Osteoblast (primary cell): ENCODE data around the gene ATXN7. TPM values are rescaled to one million over a fixed set of nuclear protein-coding genes. Genes with fewer than 3 reads are reported as not detected.

Source experiments
- DNase-seq: peaks from one replicate; pipeline ENCODE4 v3.0.0; 2011; ENCODE audit warnings: low spot score, mixed read lengths; ENCODE audit not compliant: insufficient read length; ENCODE audit errors: missing footprints
- H2AFZ ChIP-seq: 2 replicates; pipeline ENCODE4 v1.6.0; 2011; ENCODE audit warnings: mild to moderate bottlenecking, low read length
- H3K27ac ChIP-seq: 2 replicates; pipeline ENCODE4 v1.5.1; 2011; ENCODE audit warnings: mild to moderate bottlenecking, low read depth, low read length, moderate library complexity
- H3K27me3 ChIP-seq: 2 replicates; pipeline ENCODE4 v1.6.0; 2012; ENCODE audit warnings: mild to moderate bottlenecking, control low read depth, inconsistent platforms, low read length, moderate library complexity; ENCODE audit not compliant: insufficient read depth
- H3K36me3 ChIP-seq: 2 replicates; pipeline ENCODE4 v1.5.1; 2011; ENCODE audit warnings: mild to moderate bottlenecking, low read length, control low read depth, moderate library complexity; ENCODE audit not compliant: insufficient read depth
- H3K4me1 ChIP-seq: 2 replicates; pipeline ENCODE4 v1.5.1; 2011; ENCODE audit warnings: mild to moderate bottlenecking, low read length, control low read depth, moderate library complexity; ENCODE audit not compliant: insufficient read depth
- H3K4me2 ChIP-seq: 2 replicates; pipeline ENCODE4 v1.6.0; 2011; ENCODE audit warnings: mild to moderate bottlenecking, low read length; ENCODE audit not compliant: insufficient read depth
- H3K4me3 ChIP-seq: fragments of 200-600 bp; sonication (generic); 3 replicates; pipeline ENCODE4 v1.5.1; 2012; ENCODE audit warnings: mild to moderate bottlenecking, low read length, inconsistent platforms; ENCODE audit not compliant: insufficient read depth
- H3K79me2 ChIP-seq: 2 replicates; pipeline ENCODE4 v1.6.0; 2012; ENCODE audit warnings: mild to moderate bottlenecking, low read length, control low read depth, inconsistent platforms; ENCODE audit not compliant: insufficient read depth
- H3K9me3 ChIP-seq: 2 replicates; pipeline ENCODE4 v1.5.1; 2011; ENCODE audit warnings: low read depth, low read length, control low read depth
- H4K20me1 ChIP-seq: 2 replicates; pipeline ENCODE4 v1.6.0; 2012; ENCODE audit warnings: mild to moderate bottlenecking, low read length, control low read depth; ENCODE audit not compliant: insufficient read depth
- total RNA-seq: library from RNA; depleted of rRNA; stranded (reverse); fragments of >200 nt; gene quantifications from 2 replicates; pipeline ENCODE4 v1.2.3, GENCODE V29; 2012
- TF ChIP-seq, protein P1 (sequence below): IDR thresholded peaks from 2 replicates; pipeline ENCODE4 v1.5.1; 2011; ENCODE audit warnings: mild to moderate bottlenecking, low read depth, low read length, moderate library complexity; ENCODE audit errors: extremely low read depth

The ATXN7 gene
- total RNA-seq, 1 donor, result 17.0 TPM

DNA sequence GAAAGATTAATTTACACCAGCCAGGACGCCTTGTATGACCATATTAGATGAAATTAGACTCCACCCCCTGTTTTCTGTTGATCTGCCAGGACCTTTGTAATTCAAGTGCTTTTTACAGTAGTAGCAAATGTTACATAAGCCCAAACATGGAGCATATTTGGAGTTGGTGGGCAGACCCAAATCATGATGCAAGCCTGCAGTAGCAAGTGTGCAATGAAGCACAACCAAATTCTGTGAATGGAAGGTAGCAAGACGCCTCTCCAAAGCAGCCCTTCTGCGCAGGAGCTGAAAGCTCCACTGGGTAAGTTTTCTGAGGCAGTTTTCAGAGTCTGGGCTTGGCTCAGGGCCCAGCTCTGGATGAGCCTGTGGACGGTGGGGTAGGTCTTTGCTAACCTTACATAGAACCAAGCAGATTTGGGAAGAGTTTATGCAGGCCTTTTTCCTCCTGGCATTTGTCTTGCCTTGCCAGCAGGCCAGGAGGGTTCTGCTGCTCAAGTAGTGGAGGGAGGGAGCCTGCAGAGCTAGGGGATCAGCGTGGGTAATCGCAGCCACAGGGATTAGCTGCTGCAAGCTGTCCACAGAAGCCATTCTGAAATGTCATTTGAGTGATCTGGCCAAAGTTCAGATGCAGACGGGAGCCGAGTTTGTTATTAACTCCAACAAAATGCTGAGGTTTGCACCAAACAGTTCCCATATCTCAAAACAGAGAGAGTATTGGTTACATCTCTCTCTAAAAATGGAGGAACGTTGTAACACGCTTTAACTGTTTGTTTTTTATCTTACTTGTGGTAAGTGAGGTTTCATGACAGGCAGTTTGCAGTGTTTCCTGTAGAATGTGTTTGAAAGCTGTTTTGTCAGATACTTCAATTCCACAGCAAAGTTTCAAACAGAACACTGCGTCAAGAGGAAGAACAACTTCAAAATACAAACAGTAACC lies 104.3 kb downstream of the ATXN7 start:
- Histone ChIP-seq H2AFZ (no peak overlapping the region), H3K9me3 (no peaks in the 10 kb centered on the region), H3K79me2 (peaks cover 76% of the 10 kb centered on the region), H4K20me1 (peaks cover 16% of the 10 kb centered on the region), H3K4me3 (peak overlapping the region; percentile 46), H3K27me3 (no peaks in the 10 kb centered on the region), H3K27ac (peak overlapping the region; percentile 69), H3K4me1 (peaks cover 47% of the 10 kb centered on the region), H3K4me2 (peak overlapping the region; percentile 76), H3K36me3 (no peaks in the 10 kb centered on the region)
- no peak for DNase-seq
- TF ChIP-seq, protein P1, sequence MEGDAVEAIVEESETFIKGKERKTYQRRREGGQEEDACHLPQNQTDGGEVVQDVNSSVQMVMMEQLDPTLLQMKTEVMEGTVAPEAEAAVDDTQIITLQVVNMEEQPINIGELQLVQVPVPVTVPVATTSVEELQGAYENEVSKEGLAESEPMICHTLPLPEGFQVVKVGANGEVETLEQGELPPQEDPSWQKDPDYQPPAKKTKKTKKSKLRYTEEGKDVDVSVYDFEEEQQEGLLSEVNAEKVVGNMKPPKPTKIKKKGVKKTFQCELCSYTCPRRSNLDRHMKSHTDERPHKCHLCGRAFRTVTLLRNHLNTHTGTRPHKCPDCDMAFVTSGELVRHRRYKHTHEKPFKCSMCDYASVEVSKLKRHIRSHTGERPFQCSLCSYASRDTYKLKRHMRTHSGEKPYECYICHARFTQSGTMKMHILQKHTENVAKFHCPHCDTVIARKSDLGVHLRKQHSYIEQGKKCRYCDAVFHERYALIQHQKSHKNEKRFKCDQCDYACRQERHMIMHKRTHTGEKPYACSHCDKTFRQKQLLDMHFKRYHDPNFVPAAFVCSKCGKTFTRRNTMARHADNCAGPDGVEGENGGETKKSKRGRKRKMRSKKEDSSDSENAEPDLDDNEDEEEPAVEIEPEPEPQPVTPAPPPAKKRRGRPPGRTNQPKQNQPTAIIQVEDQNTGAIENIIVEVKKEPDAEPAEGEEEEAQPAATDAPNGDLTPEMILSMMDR, result no peak

DNA sequence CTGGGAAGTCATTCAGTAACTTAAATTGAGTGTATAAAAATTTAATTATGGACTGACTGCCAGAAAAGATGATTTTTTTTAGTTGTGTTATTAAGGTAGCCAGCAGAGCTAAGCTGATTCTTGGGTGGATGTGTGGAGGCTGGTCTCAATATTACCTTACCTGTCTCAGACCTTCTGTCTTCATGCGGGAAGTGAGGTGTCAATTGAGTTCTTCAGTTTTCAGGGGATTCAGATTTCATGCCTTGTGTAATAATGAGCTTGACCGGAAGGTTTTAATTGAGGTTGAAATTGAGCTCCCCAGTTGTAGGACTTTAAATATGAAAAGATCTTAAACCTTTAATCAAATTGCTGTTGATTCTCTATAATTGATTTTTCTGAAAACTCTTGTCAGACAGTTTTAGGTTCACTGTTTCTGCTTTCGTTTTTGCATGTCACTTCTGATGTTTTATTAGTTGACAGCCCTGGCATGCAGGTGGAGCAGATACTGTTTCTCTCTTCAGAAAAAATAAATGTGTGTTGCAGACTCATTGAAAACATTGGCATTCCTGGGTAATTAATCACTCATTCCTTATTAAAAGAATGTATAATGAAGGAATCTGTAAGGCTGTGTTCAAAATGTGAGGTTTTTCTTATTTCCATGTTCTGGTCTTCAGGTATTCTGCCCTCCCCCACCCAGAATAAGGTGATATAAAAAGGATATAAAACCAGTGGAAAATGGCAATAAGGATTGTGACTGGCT lies 105.1 kb downstream of the ATXN7 start:
- no peak for DNase-seq
- Histone ChIP-seq H3K27me3 (no peaks in the 10 kb centered on the region), H4K20me1 (peaks cover 17% of the 10 kb centered on the region), H3K4me3 (no peak overlapping the region), H3K4me2 (peak overlapping the region; percentile 76), H3K4me1 (peaks cover 50% of the 10 kb centered on the region), H3K79me2 (peaks cover 79% of the 10 kb centered on the region), H3K9me3 (no peaks in the 10 kb centered on the region), H3K36me3 (peaks cover 7% of the 10 kb centered on the region), H3K27ac (peak overlapping the region; percentile 69), H2AFZ (no peak overlapping the region)
- TF ChIP-seq, protein P1, result no peak

GRCh38 chr3:63969876-63970275 lies 106.2 kb downstream of the ATXN7 start:
- Histone ChIP-seq H3K27ac (no peak overlapping the region), H4K20me1 (peaks cover 17% of the 10 kb centered on the region), H3K9me3 (no peaks in the 10 kb centered on the region), H3K36me3 (peaks cover 13% of the 10 kb centered on the region), H3K27me3 (no peaks in the 10 kb centered on the region), H3K4me1 (peaks cover 48% of the 10 kb centered on the region), H3K4me2 (no peak overlapping the region), H3K79me2 (peaks cover 81% of the 10 kb centered on the region), H3K4me3 (no peak overlapping the region), H2AFZ (no peak overlapping the region)
- TF ChIP-seq, protein P1, result no peak
- DNase-seq, result no peak
